GM12875 (cell line): ENCODE measurements around the gene LARP4B.

Source experiments
- H3K4me3 ChIP-seq: one replicate; pipeline ENCODE4 v1.5.1; 2011; ENCODE audit warnings: low read depth, low read length, control low read depth
- CTCF ChIP-seq: IDR thresholded peaks from 2 replicates; pipeline ENCODE4 v1.5.1; 2011; ENCODE audit warnings: low read depth, mild to moderate bottlenecking, control low read depth, inconsistent platforms, low read length, moderate library complexity, borderline replicate concordance; ENCODE audit not compliant: insufficient read depth

Gene LARP4B

GRCh38 chr10:784403-785088 is 147.0 kb downstream of the LARP4B start:
- H3K4me3 ChIP-seq = no peak overlapping the region
- no peak for TF ChIP-seq CTCF

- no peak overlapping the region for H3K4me3 ChIP-seq
- no peak for TF ChIP-seq CTCF
Observed at GRCh38 chr10:782751-783648, 148.5 kb downstream of the LARP4B start.

- TF ChIP-seq CTCF = no peak
- no peak overlapping the region for H3K4me3 ChIP-seq
Observed at GRCh38 chr10:780536-781524, 150.7 kb downstream of the LARP4B start.

- no peak overlapping the region for H3K4me3 ChIP-seq
- TF ChIP-seq CTCF = no peak
Observed at GRCh38 chr10:778626-779330, 152.7 kb downstream of the LARP4B start.

GRCh38 chr10:777913-778479 is 153.5 kb downstream of the LARP4B start:
- no peak overlapping the region for H3K4me3 ChIP-seq
- no peak for TF ChIP-seq CTCF

- H3K4me3 ChIP-seq = no peak overlapping the region
- TF ChIP-seq CTCF = no peak
Observed at GRCh38 chr10:776772-777171, 154.7 kb downstream of the LARP4B start.
